ENCODE data around the gene HAUS6. TPM values are rescaled to one million over a fixed set of nuclear protein-coding genes. Genes with fewer than 3 reads are reported as not detected.
"Not testable (repeated sequence)": the region's sequence is repeated elsewhere in the genome, so short reads cannot be mapped to it uniquely, and the experiment has no call there.

The HAUS6 gene, protein sequence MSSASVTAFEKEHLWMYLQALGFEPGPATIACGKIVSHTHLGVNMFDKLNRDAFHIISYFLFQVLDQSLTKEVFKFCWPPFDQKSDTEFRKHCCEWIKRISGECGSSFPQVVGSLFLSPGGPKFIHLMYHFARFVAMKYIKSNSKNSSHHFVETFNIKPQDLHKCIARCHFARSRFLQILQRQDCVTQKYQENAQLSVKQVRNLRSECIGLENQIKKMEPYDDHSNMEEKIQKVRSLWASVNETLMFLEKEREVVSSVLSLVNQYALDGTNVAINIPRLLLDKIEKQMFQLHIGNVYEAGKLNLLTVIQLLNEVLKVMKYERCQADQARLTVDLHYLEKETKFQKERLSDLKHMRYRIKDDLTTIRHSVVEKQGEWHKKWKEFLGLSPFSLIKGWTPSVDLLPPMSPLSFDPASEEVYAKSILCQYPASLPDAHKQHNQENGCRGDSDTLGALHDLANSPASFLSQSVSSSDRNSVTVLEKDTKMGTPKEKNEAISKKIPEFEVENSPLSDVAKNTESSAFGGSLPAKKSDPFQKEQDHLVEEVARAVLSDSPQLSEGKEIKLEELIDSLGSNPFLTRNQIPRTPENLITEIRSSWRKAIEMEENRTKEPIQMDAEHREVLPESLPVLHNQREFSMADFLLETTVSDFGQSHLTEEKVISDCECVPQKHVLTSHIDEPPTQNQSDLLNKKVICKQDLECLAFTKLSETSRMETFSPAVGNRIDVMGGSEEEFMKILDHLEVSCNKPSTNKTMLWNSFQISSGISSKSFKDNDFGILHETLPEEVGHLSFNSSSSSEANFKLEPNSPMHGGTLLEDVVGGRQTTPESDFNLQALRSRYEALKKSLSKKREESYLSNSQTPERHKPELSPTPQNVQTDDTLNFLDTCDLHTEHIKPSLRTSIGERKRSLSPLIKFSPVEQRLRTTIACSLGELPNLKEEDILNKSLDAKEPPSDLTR
- 10 to 100 TPM; 27.8 to 38.0 TPM for total RNA-seq

- Mint-ChIP-seq H3K9me3 (no peaks in the 10 kb centered on the region), H3K27me3 (no peaks in the 10 kb centered on the region), H3K27ac (peak within 1 kb of the TSS; percentile 90), H3K4me3 (peak within 1 kb of the TSS; percentile 97), H3K4me1 (peaks cover 7% of the 10 kb centered on the region), H3K36me3 (ENCODE audit: low read depth) (peaks cover 41% of the 10 kb centered on the region)
- ATAC-seq (replicated peaks), result peak; percentile 99
These were observed at the start of gene HAUS6 for GRCh38 chr9:19102631-19103345. Gene HAUS6, minus strand, starts transcription at chr9:19102904. Its CDS starts 253 bp downstream, at chr9:19102651.

GRCh38 chr9:19152160-19152498 lies 49.4 kb upstream of the HAUS6 start:
- not testable (repeated sequence) for H3K27ac Mint-ChIP-seq; H3K36me3 Mint-ChIP-seq (ENCODE audit: low read depth); H3K9me3 Mint-ChIP-seq; H3K27me3 Mint-ChIP-seq; H3K4me3 Mint-ChIP-seq; ATAC-seq (replicated peaks)
- H3K4me1 Mint-ChIP-seq, result peaks cover 23% of the 10 kb centered on the region

DNA sequence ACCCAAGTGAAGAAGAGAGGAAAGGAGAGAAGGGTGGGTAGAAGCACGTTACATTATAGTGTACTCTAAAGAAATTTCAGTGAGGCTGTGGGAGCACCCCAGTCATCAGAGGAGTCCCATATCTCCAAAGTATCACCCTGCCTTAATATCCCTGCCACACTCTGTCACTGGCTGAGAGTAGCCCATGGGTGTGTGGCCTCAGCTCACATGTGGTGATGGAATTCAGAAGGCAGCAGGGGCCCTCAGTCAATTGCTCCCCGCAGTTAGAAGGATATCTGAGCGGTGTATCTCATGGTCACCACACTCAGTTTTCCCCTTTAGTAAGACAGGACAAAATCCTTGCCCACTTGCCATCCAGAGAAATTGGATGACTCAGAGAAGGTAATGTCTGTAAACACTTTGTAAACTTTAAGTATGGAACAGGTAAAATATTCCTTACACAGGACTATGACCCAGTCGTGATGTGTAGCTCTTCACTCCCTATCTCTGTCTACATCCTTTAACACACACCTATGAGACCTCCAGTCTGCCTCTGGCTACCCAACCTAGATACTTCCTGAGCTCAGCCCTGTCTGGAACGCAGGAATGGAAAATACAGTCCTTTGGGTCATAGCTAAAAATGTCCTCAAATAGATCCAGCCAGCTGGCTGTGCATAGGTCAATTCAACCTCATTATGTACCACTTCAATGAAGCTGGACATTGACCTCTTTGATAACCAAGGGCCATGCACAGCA lies 48.9 kb upstream of the HAUS6 start:
- Mint-ChIP-seq H3K4me3 (no peak overlapping the region), H3K27ac (no peak overlapping the region), H3K27me3 (no peaks in the 10 kb centered on the region), H3K4me1 (peaks cover 23% of the 10 kb centered on the region), H3K36me3 (ENCODE audit: low read depth) (peaks cover 8% of the 10 kb centered on the region), H3K9me3 (no peaks in the 10 kb centered on the region)
- ATAC-seq (replicated peaks), result no peak

DNA sequence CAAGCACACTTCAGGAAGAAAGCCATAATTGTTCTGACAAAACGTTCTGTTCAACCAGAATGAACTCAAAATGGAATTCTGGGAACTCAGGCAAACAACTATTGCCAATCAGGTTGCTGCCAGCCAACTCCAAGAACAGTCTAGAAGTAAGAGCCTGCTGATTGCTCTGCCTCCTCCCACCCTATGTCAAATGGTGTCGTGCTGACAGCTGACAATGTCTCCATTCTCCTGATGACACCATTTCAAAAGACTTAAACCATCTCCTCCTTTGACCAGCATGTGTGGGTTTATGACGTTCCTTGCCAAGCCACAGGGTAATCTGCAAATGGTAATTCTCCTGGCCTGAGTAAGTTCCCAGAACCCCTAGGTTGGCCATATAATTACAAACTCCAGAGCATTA lies 46.5 kb upstream of the HAUS6 start:
- ATAC-seq (replicated peaks), result no peak
- Mint-ChIP-seq H3K4me1 (peaks cover 4% of the 10 kb centered on the region), H3K9me3 (no peaks in the 10 kb centered on the region), H3K27me3 (no peaks in the 10 kb centered on the region), H3K4me3 (no peak overlapping the region), H3K27ac (peak overlapping the region; percentile 40), H3K36me3 (ENCODE audit: low read depth) (peaks cover 6% of the 10 kb centered on the region)

- Mint-ChIP-seq H3K27me3 (no peaks in the 10 kb centered on the region), H3K4me1 (no peaks in the 10 kb centered on the region)
- ATAC-seq (replicated peaks), result no peak
These were observed 45.5 kb upstream of the HAUS6 start for GRCh38 chr9:19148187-19148586.

DNA sequence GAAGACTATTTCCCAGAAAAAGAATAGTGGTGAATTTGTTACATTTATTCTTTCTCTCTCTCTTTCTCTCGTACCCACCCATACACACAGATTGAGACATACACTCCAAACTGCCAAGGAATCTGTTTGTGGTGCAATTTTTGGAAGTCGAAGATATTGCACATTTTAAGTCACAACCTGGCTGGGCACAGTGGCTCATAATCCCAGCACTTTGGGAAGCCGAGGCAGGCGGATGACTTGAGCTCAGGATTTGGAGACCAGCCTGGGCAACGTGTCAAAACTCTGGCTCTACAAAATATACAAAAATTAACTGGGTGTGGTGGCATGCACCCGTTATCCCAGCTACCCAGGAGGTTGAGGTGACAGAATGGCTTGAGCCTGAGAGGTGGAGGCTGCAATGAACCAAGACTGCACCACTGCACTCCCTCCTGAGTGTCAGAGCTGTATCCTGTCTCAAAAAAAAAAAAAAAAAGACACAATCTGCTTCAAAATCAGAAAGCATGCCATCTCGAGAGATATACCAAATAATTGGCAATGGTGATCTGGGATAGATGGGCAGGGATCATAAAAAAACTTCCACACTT lies 43.8 kb upstream of the HAUS6 start:
- H3K27ac Mint-ChIP-seq, result no peak overlapping the region
- H3K9me3 Mint-ChIP-seq, result no peaks in the 10 kb centered on the region
- no peak for ATAC-seq (replicated peaks)
- H3K36me3 Mint-ChIP-seq (ENCODE audit: low read depth), result no peaks in the 10 kb centered on the region
- H3K4me1 Mint-ChIP-seq, result no peaks in the 10 kb centered on the region
- H3K27me3 Mint-ChIP-seq, result no peaks in the 10 kb centered on the region
- no peak overlapping the region for H3K4me3 Mint-ChIP-seq

More at GRCh38 chr9:19148187-19148586, 45.5 kb upstream of the HAUS6 start:
- Mint-ChIP-seq H3K36me3 (ENCODE audit: low read depth) (no peaks in the 10 kb centered on the region), H3K27ac (no peak overlapping the region), H3K4me3 (no peak overlapping the region), H3K9me3 (no peaks in the 10 kb centered on the region)

- no peak overlapping the region for H3K4me3 Mint-ChIP-seq
- no peak for ATAC-seq (replicated peaks)
- no peak overlapping the region for H3K27ac Mint-ChIP-seq
- no peaks in the 10 kb centered on the region for H3K4me1 Mint-ChIP-seq
- no peaks in the 10 kb centered on the region for H3K27me3 Mint-ChIP-seq
- no peaks in the 10 kb centered on the region for H3K9me3 Mint-ChIP-seq
- H3K36me3 Mint-ChIP-seq (ENCODE audit: low read depth), result no peaks in the 10 kb centered on the region
These were observed 43.2 kb upstream of the HAUS6 start for GRCh38 chr9:19145881-19146280.

- Mint-ChIP-seq H3K27ac (no peak overlapping the region), H3K9me3 (no peaks in the 10 kb centered on the region), H3K4me3 (no peak overlapping the region), H3K4me1 (no peaks in the 10 kb centered on the region), H3K27me3 (no peaks in the 10 kb centered on the region), H3K36me3 (ENCODE audit: low read depth) (no peaks in the 10 kb centered on the region)
- no peak for ATAC-seq (replicated peaks)
These were observed 37.6 kb upstream of the HAUS6 start for GRCh38 chr9:19140259-19140658.

GRCh38 chr9:19138084-19138483 lies 35.4 kb upstream of the HAUS6 start:
- no peak overlapping the region for H3K4me3 Mint-ChIP-seq
- H3K27me3 Mint-ChIP-seq, result no peaks in the 10 kb centered on the region
- no peak overlapping the region for H3K27ac Mint-ChIP-seq
- no peaks in the 10 kb centered on the region for H3K36me3 Mint-ChIP-seq (ENCODE audit: low read depth)
- H3K9me3 Mint-ChIP-seq, result no peaks in the 10 kb centered on the region
- H3K4me1 Mint-ChIP-seq, result peaks cover 8% of the 10 kb centered on the region
- no peak for ATAC-seq (replicated peaks)

- Mint-ChIP-seq H3K27ac (peak overlapping the region; percentile 11), H3K36me3 (ENCODE audit: low read depth) (no peaks in the 10 kb centered on the region), H3K27me3 (no peaks in the 10 kb centered on the region), H3K4me3 (no peak overlapping the region), H3K9me3 (no peaks in the 10 kb centered on the region), H3K4me1 (peaks cover 8% of the 10 kb centered on the region)
- no peak for ATAC-seq (replicated peaks)
These were observed 34.6 kb upstream of the HAUS6 start for GRCh38 chr9:19137282-19137681.

DNA sequence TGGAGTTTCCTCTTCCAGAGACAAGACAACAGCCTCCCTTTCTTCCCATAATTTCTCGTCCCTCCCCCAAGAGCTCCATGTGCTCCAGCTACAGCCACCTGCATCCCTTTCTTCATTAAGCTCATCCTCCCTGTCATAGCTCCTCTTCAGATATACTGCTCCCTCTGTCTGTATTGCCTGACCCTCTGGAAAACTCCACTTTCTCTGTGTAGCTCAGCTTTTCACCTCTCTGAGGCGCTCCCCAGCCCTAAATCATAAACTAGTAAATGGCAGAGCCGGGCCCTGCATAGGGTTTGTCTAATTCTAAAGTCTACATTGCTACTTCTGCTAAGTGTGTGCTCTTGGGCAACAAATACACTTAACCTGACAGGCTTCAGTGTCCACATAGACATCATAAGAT lies 33.4 kb upstream of the HAUS6 start:
- ATAC-seq (replicated peaks), result no peak
- Mint-ChIP-seq H3K27ac (no peak overlapping the region), H3K4me3 (no peak overlapping the region), H3K4me1 (peaks cover 8% of the 10 kb centered on the region), H3K27me3 (no peaks in the 10 kb centered on the region), H3K36me3 (ENCODE audit: low read depth) (no peaks in the 10 kb centered on the region), H3K9me3 (no peaks in the 10 kb centered on the region)

DNA sequence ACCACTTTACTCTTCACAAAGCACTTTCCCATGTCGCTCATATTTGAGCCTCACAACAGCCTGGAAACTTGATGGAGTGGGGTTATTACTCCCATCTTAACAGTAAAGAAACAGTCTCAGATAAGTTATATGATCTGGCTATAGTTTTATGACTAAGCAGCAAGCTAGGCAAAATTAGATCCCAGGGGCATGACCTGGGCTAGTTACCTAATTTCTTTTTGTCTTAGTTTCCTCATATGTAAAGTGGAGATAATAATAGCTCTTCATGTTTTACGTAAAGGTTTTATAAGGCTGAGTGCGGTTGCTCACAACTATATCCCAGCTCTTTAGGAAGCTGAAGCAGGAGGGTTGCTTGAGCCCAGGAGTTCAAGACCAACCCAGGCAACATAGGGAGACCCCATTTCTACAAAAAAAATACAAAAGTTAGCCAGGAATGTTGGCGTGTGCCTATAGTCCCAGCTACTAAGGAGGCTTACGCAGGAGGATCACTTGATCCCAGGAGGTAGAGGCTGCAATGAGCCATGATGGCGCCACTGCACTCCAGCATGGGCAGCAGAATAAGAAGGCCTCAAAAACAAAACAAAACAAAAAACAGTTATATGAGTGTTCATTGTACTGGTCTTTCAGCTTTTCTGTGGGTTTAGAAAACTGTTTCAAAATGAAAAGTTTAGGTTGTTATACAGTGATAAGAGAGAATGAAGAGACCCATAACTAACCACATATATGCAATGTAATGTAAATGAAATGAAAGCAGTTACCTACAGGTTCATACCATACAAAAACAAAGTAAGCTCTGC lies 31.0 kb upstream of the HAUS6 start:
- ATAC-seq (replicated peaks), result peak; percentile 91
- H3K27ac Mint-ChIP-seq, result peak overlapping the region; percentile 75

DNA sequence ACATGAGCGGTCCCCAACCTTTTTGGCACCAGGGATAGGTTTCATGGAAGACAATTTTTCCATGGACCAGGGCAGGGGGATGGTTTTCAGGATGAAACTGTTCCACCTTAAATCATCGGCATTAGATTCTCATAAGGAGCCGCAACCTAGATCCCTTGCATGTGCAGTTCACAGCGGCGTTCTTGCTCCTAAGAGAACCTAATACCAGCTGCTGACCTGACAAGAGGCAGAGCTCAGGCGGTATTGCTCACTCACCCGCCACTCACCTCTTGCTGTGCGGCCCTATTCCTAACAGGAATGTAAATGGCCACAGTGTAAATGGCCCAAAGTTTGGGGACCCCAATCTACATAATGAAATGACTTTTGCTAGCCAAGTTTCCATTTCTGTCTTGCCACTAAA lies 27.7 kb upstream of the HAUS6 start:
- H3K9me3 Mint-ChIP-seq, result peaks cover 3% of the 10 kb centered on the region
- peaks cover 18% of the 10 kb centered on the region for H3K36me3 Mint-ChIP-seq (ENCODE audit: low read depth)
- no peak for ATAC-seq (replicated peaks)
- H3K4me1 Mint-ChIP-seq, result peaks cover 16% of the 10 kb centered on the region
- no peaks in the 10 kb centered on the region for H3K27me3 Mint-ChIP-seq
- no peak overlapping the region for H3K27ac Mint-ChIP-seq
- no peak overlapping the region for H3K4me3 Mint-ChIP-seq

More for the DNA sequence above, 31.0 kb upstream of the HAUS6 start:
- Mint-ChIP-seq H3K4me3 (peak overlapping the region; percentile 23), H3K36me3 (ENCODE audit: low read depth) (no peaks in the 10 kb centered on the region), H3K9me3 (peaks cover 3% of the 10 kb centered on the region), H3K4me1 (peaks cover 16% of the 10 kb centered on the region), H3K27me3 (no peaks in the 10 kb centered on the region)
